ENCODE results near the gene RTL10.

DNA sequence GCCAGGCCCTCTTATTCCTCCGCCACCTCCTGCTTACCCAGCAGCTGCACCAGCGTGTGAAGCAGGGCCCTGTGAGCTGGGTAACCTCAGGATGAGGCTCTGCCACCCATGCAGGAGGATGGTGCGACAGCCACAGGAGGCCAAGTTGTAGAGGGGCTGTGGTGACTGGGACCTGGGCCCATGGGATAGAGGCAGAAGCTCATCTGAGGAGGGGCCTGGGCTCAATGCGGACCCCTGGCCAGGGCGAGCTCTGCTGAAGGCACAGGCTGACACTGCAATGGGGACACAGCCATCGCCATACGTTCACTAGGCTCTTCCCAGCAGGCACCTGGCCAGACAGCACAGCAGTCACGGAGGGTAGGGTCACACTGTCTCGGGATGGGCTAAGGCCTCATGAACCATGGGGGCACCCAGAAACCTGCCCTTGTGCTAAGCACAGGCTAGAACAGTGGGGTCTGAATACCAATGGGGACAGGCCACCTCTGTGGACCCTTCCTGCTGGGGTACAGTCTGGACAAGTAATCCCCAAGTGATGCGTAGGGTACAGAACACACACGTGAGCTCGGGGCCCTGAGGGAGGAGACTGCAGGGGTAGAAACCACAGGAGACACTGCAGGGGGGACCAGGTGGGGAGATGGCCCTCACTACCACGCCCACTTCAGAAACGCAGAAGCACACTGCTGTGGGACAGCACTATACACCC, 35.3 kb downstream of the RTL10 start:
- TF ChIP-seq ESRRA (CRISPR knock-in tag; IDR thresholded peaks at IDR 0.05; ENCODE audit: borderline replicate concordance) (no peak), E2F5 (CRISPR knock-in tag; IDR thresholded peaks at IDR 0.05) (no peak), CBFB (CRISPR knock-in tag; IDR thresholded peaks at IDR 0.05; ENCODE audit: low read depth) (no peak), ZNF512 (CRISPR knock-in tag; IDR thresholded peaks at IDR 0.05; ENCODE audit: borderline replicate concordance) (no peak), FOXP1 (CRISPR knock-in tag; IDR thresholded peaks at IDR 0.05; ENCODE audit: borderline replicate concordance) (no peak), ZNF671 (CRISPR knock-in tag; IDR thresholded peaks at IDR 0.05) (no peak)
- TF ChIP-seq, protein P1, sequence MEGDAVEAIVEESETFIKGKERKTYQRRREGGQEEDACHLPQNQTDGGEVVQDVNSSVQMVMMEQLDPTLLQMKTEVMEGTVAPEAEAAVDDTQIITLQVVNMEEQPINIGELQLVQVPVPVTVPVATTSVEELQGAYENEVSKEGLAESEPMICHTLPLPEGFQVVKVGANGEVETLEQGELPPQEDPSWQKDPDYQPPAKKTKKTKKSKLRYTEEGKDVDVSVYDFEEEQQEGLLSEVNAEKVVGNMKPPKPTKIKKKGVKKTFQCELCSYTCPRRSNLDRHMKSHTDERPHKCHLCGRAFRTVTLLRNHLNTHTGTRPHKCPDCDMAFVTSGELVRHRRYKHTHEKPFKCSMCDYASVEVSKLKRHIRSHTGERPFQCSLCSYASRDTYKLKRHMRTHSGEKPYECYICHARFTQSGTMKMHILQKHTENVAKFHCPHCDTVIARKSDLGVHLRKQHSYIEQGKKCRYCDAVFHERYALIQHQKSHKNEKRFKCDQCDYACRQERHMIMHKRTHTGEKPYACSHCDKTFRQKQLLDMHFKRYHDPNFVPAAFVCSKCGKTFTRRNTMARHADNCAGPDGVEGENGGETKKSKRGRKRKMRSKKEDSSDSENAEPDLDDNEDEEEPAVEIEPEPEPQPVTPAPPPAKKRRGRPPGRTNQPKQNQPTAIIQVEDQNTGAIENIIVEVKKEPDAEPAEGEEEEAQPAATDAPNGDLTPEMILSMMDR (IDR thresholded peaks at IDR 0.05), result no peak
- TF ChIP-seq, protein P2, sequence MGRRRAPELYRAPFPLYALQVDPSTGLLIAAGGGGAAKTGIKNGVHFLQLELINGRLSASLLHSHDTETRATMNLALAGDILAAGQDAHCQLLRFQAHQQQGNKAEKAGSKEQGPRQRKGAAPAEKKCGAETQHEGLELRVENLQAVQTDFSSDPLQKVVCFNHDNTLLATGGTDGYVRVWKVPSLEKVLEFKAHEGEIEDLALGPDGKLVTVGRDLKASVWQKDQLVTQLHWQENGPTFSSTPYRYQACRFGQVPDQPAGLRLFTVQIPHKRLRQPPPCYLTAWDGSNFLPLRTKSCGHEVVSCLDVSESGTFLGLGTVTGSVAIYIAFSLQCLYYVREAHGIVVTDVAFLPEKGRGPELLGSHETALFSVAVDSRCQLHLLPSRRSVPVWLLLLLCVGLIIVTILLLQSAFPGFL (CRISPR knock-in tag; IDR thresholded peaks at IDR 0.05; ENCODE audit: borderline replicate concordance), result no peak
